ENCODE data around the gene STUB1.

DNA sequence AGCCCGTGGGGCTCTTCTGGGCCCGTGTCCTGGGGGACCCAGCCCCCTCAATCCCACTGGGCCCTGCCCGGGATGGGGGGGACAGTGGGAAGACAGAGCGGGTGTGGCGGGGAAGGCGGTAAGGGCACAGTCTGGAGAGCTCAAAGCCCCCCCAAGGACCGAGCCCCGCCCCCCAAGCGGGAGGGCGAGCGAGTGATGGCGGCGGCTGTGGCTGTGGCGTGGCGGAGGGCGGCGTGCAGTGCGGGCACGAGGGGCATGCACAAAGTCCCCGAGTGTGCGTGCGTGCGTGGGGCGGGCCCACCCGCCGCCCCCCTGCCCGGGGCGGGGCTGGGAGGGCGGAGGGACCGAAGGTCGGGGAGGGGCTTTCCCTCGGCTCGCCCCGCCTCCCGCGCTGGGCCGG is 13.6 kb downstream of the STUB1 start:
- TF ChIP-seq, protein P1, sequence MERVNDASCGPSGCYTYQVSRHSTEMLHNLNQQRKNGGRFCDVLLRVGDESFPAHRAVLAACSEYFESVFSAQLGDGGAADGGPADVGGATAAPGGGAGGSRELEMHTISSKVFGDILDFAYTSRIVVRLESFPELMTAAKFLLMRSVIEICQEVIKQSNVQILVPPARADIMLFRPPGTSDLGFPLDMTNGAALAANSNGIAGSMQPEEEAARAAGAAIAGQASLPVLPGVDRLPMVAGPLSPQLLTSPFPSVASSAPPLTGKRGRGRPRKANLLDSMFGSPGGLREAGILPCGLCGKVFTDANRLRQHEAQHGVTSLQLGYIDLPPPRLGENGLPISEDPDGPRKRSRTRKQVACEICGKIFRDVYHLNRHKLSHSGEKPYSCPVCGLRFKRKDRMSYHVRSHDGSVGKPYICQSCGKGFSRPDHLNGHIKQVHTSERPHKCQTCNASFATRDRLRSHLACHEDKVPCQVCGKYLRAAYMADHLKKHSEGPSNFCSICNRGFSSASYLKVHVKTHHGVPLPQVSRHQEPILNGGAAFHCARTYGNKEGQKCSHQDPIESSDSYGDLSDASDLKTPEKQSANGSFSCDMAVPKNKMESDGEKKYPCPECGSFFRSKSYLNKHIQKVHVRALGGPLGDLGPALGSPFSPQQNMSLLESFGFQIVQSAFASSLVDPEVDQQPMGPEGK (CRISPR knock-in tag; IDR thresholded peaks at IDR 0.05; ENCODE audit: borderline replicate concordance), result no peak
- TF ChIP-seq BACH2 (CRISPR knock-in tag; IDR thresholded peaks at IDR 0.05; ENCODE audit: borderline replicate concordance), result no peak
- TF ChIP-seq, protein P2, sequence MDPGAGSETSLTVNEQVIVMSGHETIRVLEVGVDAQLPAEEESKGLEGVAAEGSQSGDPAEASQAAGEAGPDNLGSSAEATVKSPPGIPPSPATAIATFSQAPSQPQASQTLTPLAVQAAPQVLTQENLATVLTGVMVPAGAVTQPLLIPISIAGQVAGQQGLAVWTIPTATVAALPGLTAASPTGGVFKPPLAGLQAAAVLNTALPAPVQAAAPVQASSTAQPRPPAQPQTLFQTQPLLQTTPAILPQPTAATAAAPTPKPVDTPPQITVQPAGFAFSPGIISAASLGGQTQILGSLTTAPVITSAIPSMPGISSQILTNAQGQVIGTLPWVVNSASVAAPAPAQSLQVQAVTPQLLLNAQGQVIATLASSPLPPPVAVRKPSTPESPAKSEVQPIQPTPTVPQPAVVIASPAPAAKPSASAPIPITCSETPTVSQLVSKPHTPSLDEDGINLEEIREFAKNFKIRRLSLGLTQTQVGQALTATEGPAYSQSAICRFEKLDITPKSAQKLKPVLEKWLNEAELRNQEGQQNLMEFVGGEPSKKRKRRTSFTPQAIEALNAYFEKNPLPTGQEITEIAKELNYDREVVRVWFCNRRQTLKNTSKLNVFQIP (CRISPR knock-in tag; IDR thresholded peaks at IDR 0.05; ENCODE audit: borderline replicate concordance, low read depth), result no peak
- TF ChIP-seq, protein P3, sequence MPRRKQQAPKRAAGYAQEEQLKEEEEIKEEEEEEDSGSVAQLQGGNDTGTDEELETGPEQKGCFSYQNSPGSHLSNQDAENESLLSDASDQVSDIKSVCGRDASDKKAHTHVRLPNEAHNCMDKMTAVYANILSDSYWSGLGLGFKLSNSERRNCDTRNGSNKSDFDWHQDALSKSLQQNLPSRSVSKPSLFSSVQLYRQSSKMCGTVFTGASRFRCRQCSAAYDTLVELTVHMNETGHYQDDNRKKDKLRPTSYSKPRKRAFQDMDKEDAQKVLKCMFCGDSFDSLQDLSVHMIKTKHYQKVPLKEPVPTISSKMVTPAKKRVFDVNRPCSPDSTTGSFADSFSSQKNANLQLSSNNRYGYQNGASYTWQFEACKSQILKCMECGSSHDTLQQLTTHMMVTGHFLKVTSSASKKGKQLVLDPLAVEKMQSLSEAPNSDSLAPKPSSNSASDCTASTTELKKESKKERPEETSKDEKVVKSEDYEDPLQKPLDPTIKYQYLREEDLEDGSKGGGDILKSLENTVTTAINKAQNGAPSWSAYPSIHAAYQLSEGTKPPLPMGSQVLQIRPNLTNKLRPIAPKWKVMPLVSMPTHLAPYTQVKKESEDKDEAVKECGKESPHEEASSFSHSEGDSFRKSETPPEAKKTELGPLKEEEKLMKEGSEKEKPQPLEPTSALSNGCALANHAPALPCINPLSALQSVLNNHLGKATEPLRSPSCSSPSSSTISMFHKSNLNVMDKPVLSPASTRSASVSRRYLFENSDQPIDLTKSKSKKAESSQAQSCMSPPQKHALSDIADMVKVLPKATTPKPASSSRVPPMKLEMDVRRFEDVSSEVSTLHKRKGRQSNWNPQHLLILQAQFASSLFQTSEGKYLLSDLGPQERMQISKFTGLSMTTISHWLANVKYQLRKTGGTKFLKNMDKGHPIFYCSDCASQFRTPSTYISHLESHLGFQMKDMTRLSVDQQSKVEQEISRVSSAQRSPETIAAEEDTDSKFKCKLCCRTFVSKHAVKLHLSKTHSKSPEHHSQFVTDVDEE (CRISPR knock-in tag; IDR thresholded peaks at IDR 0.05), result no peak
- no peak for TF ChIP-seq ZC3H10 (CRISPR knock-in tag; IDR thresholded peaks at IDR 0.05)
- no peak for TF ChIP-seq ZFP3 (CRISPR knock-in tag; IDR thresholded peaks at IDR 0.05)
- no peak for TF ChIP-seq ZNF8 (CRISPR knock-in tag; IDR thresholded peaks at IDR 0.05)
- TF ChIP-seq RARB (CRISPR knock-in tag; IDR thresholded peaks at IDR 0.05), result no peak
- no peak for TF ChIP-seq ARNTL (CRISPR knock-in tag; IDR thresholded peaks at IDR 0.05; ENCODE audit: borderline replicate concordance, low read depth)

Data from SK-N-SH treated with all-trans-retinoic acid at 6 μM for 48 hours (cell line).